WTC11 (cell line): ENCODE results near the gene PLA2G4F. TPM values are rescaled to one million over a fixed set of nuclear protein-coding genes. Genes with fewer than 3 reads are reported as not detected.

Experiments
- ATAC-seq: fragments of 200-7000 bp; cut with Tn5 transposase; 2 replicates; pipeline ENCODE4 v1.10.0; 2021; ENCODE audit warnings: mild to moderate bottlenecking, moderate library complexity
- CTCF ChIA-PET: fragments of 300-600 bp; sonication (Branson Sonifier 250); formaldehyde crosslinking; loops from one replicate; lab custom pipeline; 2021; ENCODE audit warnings: antibody characterized with exemption; lab: Charles Lee
- POLR2A ChIA-PET: fragments of 350-600 bp; sonication (Branson Sonifier 250); formaldehyde crosslinking; loops from one replicate; lab custom pipeline; 2021; ENCODE audit warnings: antibody characterized with exemption; lab: Charles Lee
- DNase-seq: peaks from one replicate; pipeline ENCODE4 v3.0.0; 2021; ENCODE audit warnings: low spot score
- H3K27ac Mint-ChIP-seq: 2 replicates; pipeline ENCODE4 v1.8.0; 2021; ENCODE audit warnings: mixed read lengths
- H3K27me3 Mint-ChIP-seq: 2 replicates; pipeline ENCODE4 v1.8.0; 2021; ENCODE audit warnings: low read depth, mild to moderate bottlenecking, moderate library complexity, mixed read lengths
- H3K36me3 Mint-ChIP-seq: 2 replicates; pipeline ENCODE4 v1.8.0; 2021; ENCODE audit warnings: mixed read lengths
- H3K4me1 Mint-ChIP-seq: 2 replicates; pipeline ENCODE4 v1.8.0; 2022; ENCODE audit warnings: mixed read lengths
- H3K4me3 Mint-ChIP-seq: 2 replicates; pipeline ENCODE4 v1.8.0; 2021; ENCODE audit warnings: mild to moderate bottlenecking, moderate library complexity, mixed read lengths
- H3K9me3 Mint-ChIP-seq: 2 replicates; pipeline ENCODE4 v1.8.0; 2021; ENCODE audit warnings: mixed read lengths
- ATF1 ChIP-seq: sonication (generic); formaldehyde crosslinking; IDR thresholded peaks from 2 replicates; pipeline ENCODE4 v1.8.1; 2023; ENCODE audit warnings: mild to moderate bottlenecking, moderate library complexity, missing genetic modification reagents
- CREM ChIP-seq: sonication (generic); formaldehyde crosslinking; IDR thresholded peaks from 2 replicates; pipeline ENCODE4 v1.8.1; 2022; ENCODE audit warnings: mild to moderate bottlenecking, missing genetic modification reagents, moderate library complexity
- E2F1 ChIP-seq: sonication (generic); formaldehyde crosslinking; IDR thresholded peaks from 2 replicates; pipeline ENCODE4 v1.8.0; 2022; ENCODE audit warnings: mild to moderate bottlenecking, missing genetic modification reagents
- E2F4 ChIP-seq: sonication (generic); formaldehyde crosslinking; IDR thresholded peaks from 2 replicates; pipeline ENCODE4 v1.8.1; 2022; ENCODE audit warnings: low read depth, mild to moderate bottlenecking, moderate library complexity, missing genetic modification reagents, borderline replicate concordance
- ERG ChIP-seq: fragments of 250-450 bp; sonication (Bioruptor Pico); IDR thresholded peaks from 2 replicates; pipeline ENCODE4 v1.8.0; 2021; ENCODE audit warnings: mild to moderate bottlenecking
- ETV6 ChIP-seq: sonication (generic); formaldehyde crosslinking; IDR thresholded peaks from 2 replicates; pipeline ENCODE4 v1.8.1; 2022; ENCODE audit warnings: mild to moderate bottlenecking, missing genetic modification reagents
- FOXK1 ChIP-seq: sonication (generic); formaldehyde crosslinking; IDR thresholded peaks from 2 replicates; pipeline ENCODE4 v1.8.0; 2022; ENCODE audit warnings: mild to moderate bottlenecking, moderate library complexity, missing genetic modification reagents
- GABPB1 ChIP-seq: sonication (generic); formaldehyde crosslinking; IDR thresholded peaks from 2 replicates; pipeline ENCODE4 v1.8.1; 2023; ENCODE audit warnings: mild to moderate bottlenecking, missing genetic modification reagents
- HMGA2 ChIP-seq: fragments of 250-450 bp; sonication (Bioruptor Pico); IDR thresholded peaks from 2 replicates; pipeline ENCODE4 v1.4.0; 2021; ENCODE audit warnings: mild to moderate bottlenecking, moderate library complexity
- HMGXB4 ChIP-seq: sonication (generic); formaldehyde crosslinking; IDR thresholded peaks from 2 replicates; pipeline ENCODE4 v1.8.1; 2023; ENCODE audit warnings: mild to moderate bottlenecking, moderate library complexity, missing genetic modification reagents
- JUN ChIP-seq: sonication (generic); formaldehyde crosslinking; IDR thresholded peaks from 2 replicates; pipeline ENCODE4 v1.8.0; 2023; ENCODE audit warnings: mild to moderate bottlenecking, missing genetic modification reagents
- NFYB ChIP-seq: sonication (generic); formaldehyde crosslinking; conservative IDR thresholded peaks from 2 replicates; pipeline ENCODE4 v1.8.0; 2022; ENCODE audit warnings: low read depth, missing genetic modification reagents
- SMAD4 ChIP-seq: sonication (generic); formaldehyde crosslinking; IDR thresholded peaks from 2 replicates; pipeline ENCODE4 v1.8.0; 2022; ENCODE audit warnings: mild to moderate bottlenecking, missing genetic modification reagents
- SP1 ChIP-seq: sonication (generic); formaldehyde crosslinking; conservative IDR thresholded peaks from 2 replicates; pipeline ENCODE4 v1.8.1; 2022; ENCODE audit warnings: missing genetic modification reagents
- TP53 ChIP-seq: sonication (generic); formaldehyde crosslinking; IDR thresholded peaks from 2 replicates; pipeline ENCODE4 v1.8.1; 2023; ENCODE audit warnings: mild to moderate bottlenecking, missing genetic modification reagents
- ZMAT4 ChIP-seq: fragments of 250-450 bp; sonication (Bioruptor Pico); IDR thresholded peaks from 2 replicates; pipeline ENCODE4 v1.9.0; 2021; ENCODE audit warnings: mild to moderate bottlenecking
- ZNF121 ChIP-seq: sonication (generic); formaldehyde crosslinking; IDR thresholded peaks from 2 replicates; pipeline ENCODE4 v1.8.0; 2023; ENCODE audit warnings: missing genetic modification reagents
- ZNF138 ChIP-seq: sonication (generic); formaldehyde crosslinking; conservative IDR thresholded peaks from 2 replicates; pipeline ENCODE4 v1.8.1; 2022; ENCODE audit warnings: mild to moderate bottlenecking, moderate library complexity, missing genetic modification reagents
- ZNF219 ChIP-seq: sonication (generic); formaldehyde crosslinking; IDR thresholded peaks from 2 replicates; pipeline ENCODE4 v1.8.0; 2023; ENCODE audit warnings: missing genetic modification reagents, mild to moderate bottlenecking, borderline replicate concordance
- ZNF512 ChIP-seq: sonication (generic); formaldehyde crosslinking; IDR thresholded peaks from 2 replicates; pipeline ENCODE4 v1.8.1; 2022; ENCODE audit warnings: missing genetic modification reagents, borderline replicate concordance
- ZSCAN18 ChIP-seq: fragments of 250-450 bp; sonication (Bioruptor Pico); IDR thresholded peaks from 2 replicates; pipeline ENCODE4 v2.1.2; 2022; ENCODE audit warnings: mild to moderate bottlenecking, moderate library complexity
- total RNA-seq: library from RNA; stranded (reverse); gene quantifications from 3 replicates; pipeline ENCODE4 v1.2.3, GENCODE V29; 2021

The PLA2G4F gene
- total RNA-seq, 1 experiment from 2014 or later, result 0.11 TPM

GRCh38 chr15:42157981-42158765 is 1.7 kb upstream of the PLA2G4F start (continued):
- TF ChIP-seq HMGXB4 (CRISPR knock-in tag) (no peak), SP1 (CRISPR knock-in tag) (no peak), ETV6 (CRISPR knock-in tag) (no peak), ATF1 (no peak), ERG (CRISPR knock-in tag) (no peak), ZNF219 (CRISPR knock-in tag) (no peak), ZNF138 (no peak), HMGA2 (no peak), E2F1 (CRISPR knock-in tag) (no peak), GABPB1 (CRISPR knock-in tag) (no peak), E2F4 (no peak)

- no peak for DNase-seq
- H3K4me1 Mint-ChIP-seq, result peaks cover 7% of the 10 kb centered on the region
- ATAC-seq, result no peak
- ChIA-PET POLR2A (no interaction called here), CTCF (interaction anchor here (1.2 to 2.5 kb wide), 3 partner anchors 73 to 228 kb away, joined by 4 to 14 read pairs (median 7); no protein-coding TSS in a partner anchor)
- H3K27ac Mint-ChIP-seq, result no peak overlapping the region
- H3K36me3 Mint-ChIP-seq, result peaks cover 22% of the 10 kb centered on the region
- no peak overlapping the region for H3K4me3 Mint-ChIP-seq
- H3K27me3 Mint-ChIP-seq, result no peaks in the 10 kb centered on the region
- no peaks in the 10 kb centered on the region for H3K9me3 Mint-ChIP-seq
- TF ChIP-seq SMAD4, result no peak
- TF ChIP-seq TP53 (CRISPR knock-in tag), result no peak
- TF ChIP-seq E2F1 (CRISPR knock-in tag), result no peak
- TF ChIP-seq ZSCAN18 (CRISPR knock-in tag), result no peak
- no peak for TF ChIP-seq CREM (CRISPR knock-in tag)
- no peak for TF ChIP-seq HMGXB4 (CRISPR knock-in tag)
- no peak for TF ChIP-seq ZNF512
- no peak for TF ChIP-seq JUN
- TF ChIP-seq ZMAT4, result no peak
- TF ChIP-seq NFYB (CRISPR knock-in tag), result no peak
- no peak for TF ChIP-seq SP1 (CRISPR knock-in tag)
- TF ChIP-seq ZNF219 (CRISPR knock-in tag), result no peak
- TF ChIP-seq FOXK1, result no peak
- TF ChIP-seq ZNF121, result no peak
Observed at GRCh38 chr15:42157381-42157780, 945 bp upstream of the PLA2G4F start.
